Effector memory CD8-positive, alpha-beta T cell (primary cell): ENCODE results near the gene XRCC5.

ENCODE experiments used
- ATAC-seq: fragments of 150-1000 bp; cut with Tn5 transposase; replicated peaks from 2 replicates; pipeline ENCODE4 v1.10.0; 2021; ENCODE audit warnings: mild to moderate bottlenecking, moderate library complexity
- DNase-seq, 3 experiments: peaks; one replicate each; pipeline ENCODE4 v3.0.0; 2021
- H3K27ac Mint-ChIP-seq, 2 donors: one replicate each; pipeline ENCODE4 v1.8.0; 2022; ENCODE audit warnings: mild to moderate bottlenecking in 2 of 2, mixed read lengths in 2 of 2, moderate library complexity in 2 of 2
- H3K27me3 Mint-ChIP-seq, 2 donors: one replicate each; pipeline ENCODE4 v1.8.0; 2022; ENCODE audit warnings: mixed read lengths in 2 of 2
- H3K36me3 Mint-ChIP-seq: one replicate; pipeline ENCODE4 v1.8.0; 2022; ENCODE audit warnings: mild to moderate bottlenecking, moderate library complexity, mixed read lengths; ENCODE audit not compliant: insufficient read depth
- H3K4me1 Mint-ChIP-seq, 2 donors: one replicate each; pipeline ENCODE4 v1.8.0; 2022; ENCODE audit warnings: low read depth in 2 of 2, mixed read lengths in 2 of 2
- H3K4me3 Mint-ChIP-seq, 2 donors: one replicate each; pipeline ENCODE4 v1.8.0; 2022; ENCODE audit warnings: mild to moderate bottlenecking in 2 of 2, mixed read lengths in 2 of 2, moderate library complexity in 2 of 2
- H3K9me3 Mint-ChIP-seq, 2 donors: one replicate each; pipeline ENCODE4 v1.8.0; 2022; ENCODE audit warnings: mixed read lengths in 2 of 2

The XRCC5 gene

GRCh38 chr2:216222650-216223352 is 113.7 kb downstream of the XRCC5 start:
- peak overlapping the region in 1 of 2 donors; percentile 24 for H3K27ac Mint-ChIP-seq
- H3K4me3 Mint-ChIP-seq = no peak overlapping the region
- DNase-seq = no peak
- H3K4me1 Mint-ChIP-seq = peaks cover 10% of the 10 kb centered on the region in 2 donors
- no peaks in the 10 kb centered on the region for H3K27me3 Mint-ChIP-seq
- no peaks in the 10 kb centered on the region for H3K9me3 Mint-ChIP-seq
- ATAC-seq = no peak
- H3K36me3 Mint-ChIP-seq = no peaks in the 10 kb centered on the region

GRCh38 chr2:216224388-216224787 is 115.2 kb downstream of the XRCC5 start:
- ATAC-seq (no peak), DNase-seq (no peak)
- H3K27me3 Mint-ChIP-seq = no peaks in the 10 kb centered on the region
- H3K4me1 Mint-ChIP-seq = peaks cover 5 to 10% of the 10 kb centered on the region in 2 donors
- no peaks in the 10 kb centered on the region for H3K9me3 Mint-ChIP-seq
- H3K4me3 Mint-ChIP-seq = no peak overlapping the region
- no peaks in the 10 kb centered on the region for H3K36me3 Mint-ChIP-seq
- no peak overlapping the region for H3K27ac Mint-ChIP-seq

DNA sequence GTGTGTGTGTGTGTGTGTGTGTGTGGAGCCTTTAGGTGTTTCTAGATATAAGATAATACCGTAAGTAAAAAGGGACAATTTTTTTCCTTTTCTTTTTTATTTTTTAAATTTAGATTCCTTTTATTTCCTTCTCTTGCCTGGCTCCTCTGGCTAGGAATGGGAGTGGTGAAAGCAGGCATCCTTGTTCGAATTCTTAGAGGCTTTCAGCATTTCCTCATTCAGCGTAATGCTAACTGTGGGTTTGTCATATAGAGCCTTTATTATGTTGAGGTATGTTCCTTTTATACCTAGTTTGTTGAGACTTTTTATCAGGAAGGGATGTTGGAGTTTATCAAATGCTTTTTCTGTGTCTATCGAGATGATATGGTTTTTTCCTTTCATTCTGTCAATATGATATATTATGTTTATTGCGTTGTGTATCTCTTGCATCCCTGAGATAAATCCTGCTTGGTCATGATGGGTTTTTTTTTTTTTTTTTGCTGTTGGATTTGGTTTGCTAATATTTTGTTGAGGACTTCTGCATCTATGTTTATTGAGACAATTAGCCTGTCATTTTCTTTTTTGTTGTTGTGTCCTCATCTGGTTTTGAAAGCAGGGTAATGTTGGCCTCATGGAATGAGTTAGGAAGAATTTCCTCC is 120.2 kb downstream of the XRCC5 start:
- ATAC-seq (no peak), DNase-seq (no peak)
- peaks cover 0 to 4% of the 10 kb centered on the region in 2 donors for H3K4me1 Mint-ChIP-seq
- no peaks in the 10 kb centered on the region for H3K36me3 Mint-ChIP-seq
- H3K4me3 Mint-ChIP-seq = no peak overlapping the region
- no peak overlapping the region for H3K27ac Mint-ChIP-seq
- H3K9me3 Mint-ChIP-seq = peaks cover 9 to 14% of the 10 kb centered on the region in 2 donors
- no peaks in the 10 kb centered on the region for H3K27me3 Mint-ChIP-seq

GRCh38 chr2:216231867-216232266 is 122.7 kb downstream of the XRCC5 start:
- ATAC-seq (no peak), DNase-seq (no peak)
- Mint-ChIP-seq H3K4me1 (peaks cover 0 to 4% of the 10 kb centered on the region in 2 donors), H3K27me3 (no peaks in the 10 kb centered on the region), H3K4me3 (no peak overlapping the region), H3K9me3 (peaks cover 9 to 14% of the 10 kb centered on the region in 2 donors), H3K27ac (no peak overlapping the region), H3K36me3 (peaks cover 2% of the 10 kb centered on the region)

DNA sequence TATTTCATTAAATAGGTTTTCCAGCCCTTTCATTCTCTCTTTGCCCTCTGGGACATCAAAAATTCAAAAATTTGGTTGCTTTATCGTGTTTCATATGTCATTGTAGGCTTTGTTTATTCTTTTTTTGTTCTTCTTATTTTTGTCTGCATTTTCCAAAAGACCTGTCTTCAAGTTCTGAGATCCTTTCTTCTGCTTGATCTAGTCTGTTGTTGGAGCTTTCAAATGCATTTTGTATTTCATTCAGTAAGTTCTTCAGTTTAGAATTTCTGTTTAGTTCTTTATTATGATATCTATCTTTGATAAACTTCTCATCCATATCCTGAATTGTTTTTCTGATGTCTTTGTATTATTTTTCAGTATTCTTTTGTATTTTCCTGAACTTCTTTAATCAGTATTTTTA is 123.6 kb downstream of the XRCC5 start:
- peaks cover 2% of the 10 kb centered on the region for H3K36me3 Mint-ChIP-seq
- H3K4me3 Mint-ChIP-seq = no peak overlapping the region
- H3K4me1 Mint-ChIP-seq = peaks cover 0 to 4% of the 10 kb centered on the region in 2 donors
- no peak for DNase-seq
- H3K27ac Mint-ChIP-seq = no peak overlapping the region
- no peak for ATAC-seq
- H3K9me3 Mint-ChIP-seq = peaks cover 9 to 14% of the 10 kb centered on the region in 2 donors
- no peaks in the 10 kb centered on the region for H3K27me3 Mint-ChIP-seq

GRCh38 chr2:216233281-216233995 is 124.3 kb downstream of the XRCC5 start:
- no peak overlapping the region for H3K4me3 Mint-ChIP-seq
- peaks cover 2% of the 10 kb centered on the region for H3K36me3 Mint-ChIP-seq
- no peaks in the 10 kb centered on the region for H3K27me3 Mint-ChIP-seq
- no peak for DNase-seq
- peaks cover 9 to 14% of the 10 kb centered on the region in 2 donors for H3K9me3 Mint-ChIP-seq
- no peak overlapping the region for H3K27ac Mint-ChIP-seq
- ATAC-seq = no peak
- peaks cover 0 to 4% of the 10 kb centered on the region in 2 donors for H3K4me1 Mint-ChIP-seq

- H3K9me3 Mint-ChIP-seq = peaks cover 9 to 14% of the 10 kb centered on the region in 2 donors
- peaks cover 2% of the 10 kb centered on the region for H3K36me3 Mint-ChIP-seq
- H3K27me3 Mint-ChIP-seq = no peaks in the 10 kb centered on the region
- DNase-seq (no peak), ATAC-seq (no peak)
- H3K4me1 Mint-ChIP-seq = peaks cover 0 to 4% of the 10 kb centered on the region in 2 donors
- H3K4me3 Mint-ChIP-seq = no peak overlapping the region
- no peak overlapping the region for H3K27ac Mint-ChIP-seq
Measured at GRCh38 chr2:216234106-216234505, 125.0 kb downstream of the XRCC5 start.

GRCh38 chr2:216235462-216235861 is 126.3 kb downstream of the XRCC5 start:
- Mint-ChIP-seq H3K9me3 (peaks cover 11 to 14% of the 10 kb centered on the region in 2 donors), H3K4me1 (peaks cover 0 to 4% of the 10 kb centered on the region in 2 donors), H3K36me3 (peaks cover 2% of the 10 kb centered on the region), H3K27ac (no peak overlapping the region), H3K27me3 (no peaks in the 10 kb centered on the region), H3K4me3 (no peak overlapping the region)
- DNase-seq (no peak), ATAC-seq (no peak)

DNA sequence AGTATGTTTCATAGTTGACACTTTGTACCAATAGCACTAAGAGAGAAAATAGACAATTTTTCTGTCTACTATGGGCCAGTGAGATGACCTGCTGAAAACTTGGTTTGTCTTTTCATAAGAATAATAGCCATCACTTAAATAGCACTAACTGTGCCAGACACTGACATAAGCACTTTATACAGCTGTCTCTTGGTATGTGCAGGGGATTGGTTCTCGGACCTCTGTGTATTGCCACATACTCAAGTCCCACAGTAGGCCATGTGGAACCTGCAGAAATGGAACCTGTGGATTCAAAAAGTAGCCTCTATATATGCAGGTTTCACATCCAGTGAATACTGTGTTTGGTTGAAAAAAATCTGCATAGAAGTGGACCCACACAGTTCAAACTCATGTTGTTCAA is 126.7 kb downstream of the XRCC5 start:
- Mint-ChIP-seq H3K4me3 (no peak overlapping the region), H3K36me3 (peaks cover 2% of the 10 kb centered on the region), H3K27me3 (no peaks in the 10 kb centered on the region), H3K27ac (no peak overlapping the region), H3K9me3 (peaks cover 11 to 14% of the 10 kb centered on the region in 2 donors), H3K4me1 (peaks cover 0 to 4% of the 10 kb centered on the region in 2 donors)
- DNase-seq = no peak
- ATAC-seq = no peak

- Mint-ChIP-seq H3K4me3 (no peak overlapping the region), H3K27me3 (no peaks in the 10 kb centered on the region), H3K27ac (no peak overlapping the region), H3K9me3 (peaks cover 11 to 14% of the 10 kb centered on the region in 2 donors), H3K4me1 (peaks cover 0 to 4% of the 10 kb centered on the region in 2 donors), H3K36me3 (peaks cover 2% of the 10 kb centered on the region)
- ATAC-seq (no peak), DNase-seq (no peak)
Measured at GRCh38 chr2:216236486-216236885, 127.3 kb downstream of the XRCC5 start.

- H3K4me1 Mint-ChIP-seq = no peaks in the 10 kb centered on the region
- H3K27ac Mint-ChIP-seq = no peak overlapping the region
- ATAC-seq = no peak
- H3K36me3 Mint-ChIP-seq = peaks cover 3% of the 10 kb centered on the region
- H3K4me3 Mint-ChIP-seq = no peak overlapping the region
- H3K27me3 Mint-ChIP-seq = no peaks in the 10 kb centered on the region
- peaks cover 0 to 2% of the 10 kb centered on the region in 2 donors for H3K9me3 Mint-ChIP-seq
- DNase-seq = no peak
Measured at GRCh38 chr2:216242365-216242764, 133.2 kb downstream of the XRCC5 start.

DNA sequence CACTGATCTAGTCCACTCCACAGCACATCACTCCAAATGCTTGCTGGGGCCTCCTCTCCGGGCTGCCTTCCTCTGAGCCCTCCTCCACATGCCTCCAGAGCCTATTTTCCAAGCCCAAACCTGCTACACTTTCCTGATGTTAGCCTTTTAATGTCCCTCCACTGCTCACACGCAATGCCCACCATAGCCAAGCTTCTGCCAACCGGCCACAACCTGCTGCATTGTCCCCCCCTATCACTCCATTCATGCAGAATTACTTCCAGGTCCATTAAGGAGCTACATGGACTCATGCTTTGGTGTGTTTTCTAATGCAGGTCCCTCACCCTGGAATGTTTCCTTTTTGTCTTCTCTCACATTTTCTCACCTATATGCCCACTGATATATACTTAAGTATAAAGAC is 133.9 kb downstream of the XRCC5 start:
- no peak overlapping the region for H3K4me3 Mint-ChIP-seq
- H3K4me1 Mint-ChIP-seq = no peaks in the 10 kb centered on the region
- peaks cover 0 to 2% of the 10 kb centered on the region in 2 donors for H3K9me3 Mint-ChIP-seq
- no peak overlapping the region for H3K27ac Mint-ChIP-seq
- ATAC-seq (no peak), DNase-seq (no peak)
- H3K27me3 Mint-ChIP-seq = no peaks in the 10 kb centered on the region
- H3K36me3 Mint-ChIP-seq = peaks cover 3% of the 10 kb centered on the region

GRCh38 chr2:216245391-216245975 is 136.3 kb downstream of the XRCC5 start:
- no peak overlapping the region for H3K27ac Mint-ChIP-seq
- H3K9me3 Mint-ChIP-seq = peaks cover 0 to 6% of the 10 kb centered on the region in 2 donors
- no peak overlapping the region for H3K4me3 Mint-ChIP-seq

More at GRCh38 chr2:216245391-216245975, 136.3 kb downstream of the XRCC5 start:
- DNase-seq (no peak), ATAC-seq (no peak)
- H3K4me1 Mint-ChIP-seq = no peaks in the 10 kb centered on the region
- peaks cover 0 to 6% of the 10 kb centered on the region in 2 donors for H3K27me3 Mint-ChIP-seq
- H3K36me3 Mint-ChIP-seq = peaks cover 3% of the 10 kb centered on the region
